ENCODE data around the gene KRTAP4-8. TPM values are rescaled to one million over a fixed set of nuclear protein-coding genes. Genes with fewer than 3 reads are reported as not detected.

Gene KRTAP4-8
- total RNA-seq, 1 donor from 2014 or later: not detected

Other genes with a start within 250 kb of the KRTAP4-8 start
- gene KRT12, start 230.9 kb downstream of the KRTAP4-8 start, total RNA-seq: not detected
- gene KRT20, start 212.9 kb downstream of the KRTAP4-8 start, total RNA-seq: not detected
- gene KRT23, start 160.5 kb downstream of the KRTAP4-8 start, total RNA-seq: 0.13 TPM
- gene KRT39, start 131.2 kb downstream of the KRTAP4-8 start, total RNA-seq: not detected
- gene KRT40, start 113.8 kb downstream of the KRTAP4-8 start, total RNA-seq: not detected
- gene KRTAP3-3, start 104.0 kb downstream of the KRTAP4-8 start, total RNA-seq: not detected
- not detected for gene KRTAP3-2, start 98.2 kb downstream of the KRTAP4-8 start, total RNA-seq
- gene KRTAP3-1, start 89.0 kb downstream of the KRTAP4-8 start, total RNA-seq: not detected
- not detected for gene KRTAP1-5, start 70.9 kb downstream of the KRTAP4-8 start, total RNA-seq
- gene KRTAP1-4, start 67.9 kb downstream of the KRTAP4-8 start, total RNA-seq: not detected
- not detected for gene KRTAP1-3, start 63.3 kb downstream of the KRTAP4-8 start, total RNA-seq
- gene KRTAP1-1, start 56.7 kb downstream of the KRTAP4-8 start, total RNA-seq: not detected
- gene KRTAP2-1, start 50.8 kb downstream of the KRTAP4-8 start, total RNA-seq: not detected
- gene KRTAP2-2, start 42.9 kb downstream of the KRTAP4-8 start, total RNA-seq: not detected
- gene KRTAP2-3, start 38.0 kb downstream of the KRTAP4-8 start, total RNA-seq: not detected
- gene KRTAP2-4, start 32.3 kb downstream of the KRTAP4-8 start, total RNA-seq: not detected
- not detected for gene KRTAP4-7, start 14.0 kb downstream of the KRTAP4-8 start, total RNA-seq
- not detected for gene KRTAP4-16, start 4.1 kb upstream of the KRTAP4-8 start, total RNA-seq
- not detected for gene KRTAP4-9, start 7.2 kb upstream of the KRTAP4-8 start, total RNA-seq
- gene KRTAP4-11, start 20.2 kb upstream of the KRTAP4-8 start, total RNA-seq: not detected
- not detected for gene KRTAP4-12, start 26.0 kb upstream of the KRTAP4-8 start, total RNA-seq
- not detected for gene KRTAP4-6, start 42.4 kb upstream of the KRTAP4-8 start, total RNA-seq
- not detected for gene KRTAP4-5, start 51.7 kb upstream of the KRTAP4-8 start, total RNA-seq
- gene KRTAP4-4, start 62.6 kb upstream of the KRTAP4-8 start, total RNA-seq: not detected
- gene KRTAP4-3, start 70.1 kb upstream of the KRTAP4-8 start, total RNA-seq: not detected
- gene KRTAP4-2, start 80.1 kb upstream of the KRTAP4-8 start, total RNA-seq: not detected
- gene KRTAP4-1, start 86.8 kb upstream of the KRTAP4-8 start, total RNA-seq: not detected
- gene KRTAP9-1, start 91.7 kb upstream of the KRTAP4-8 start, total RNA-seq: not detected
- not detected for gene KRTAP9-2, start 128.5 kb upstream of the KRTAP4-8 start, total RNA-seq
- not detected for gene KRTAP9-3, start 134.3 kb upstream of the KRTAP4-8 start, total RNA-seq
- not detected for gene KRTAP9-8, start 139.9 kb upstream of the KRTAP4-8 start, total RNA-seq
- not detected for gene KRTAP9-4, start 151.5 kb upstream of the KRTAP4-8 start, total RNA-seq
- not detected for gene KRTAP9-9, start 157.2 kb upstream of the KRTAP4-8 start, total RNA-seq
- gene KRTAP9-6, start 167.2 kb upstream of the KRTAP4-8 start, total RNA-seq: not detected
- not detected for gene KRTAP9-7, start 177.6 kb upstream of the KRTAP4-8 start, total RNA-seq
- not detected for gene KRTAP29-1, start 204.7 kb upstream of the KRTAP4-8 start, total RNA-seq
- gene KRTAP16-1, start 211.2 kb upstream of the KRTAP4-8 start, total RNA-seq: not detected
- not detected for gene KRTAP17-1, start 217.6 kb upstream of the KRTAP4-8 start, total RNA-seq

Data from cardiac septum (tissue), 1 donor.